HEK293T (cell line): ENCODE measurements around the gene FOXR1.
"Not testable (repeated sequence)": the region's sequence is repeated elsewhere in the genome, so short reads cannot be mapped to it uniquely, and the experiment has no call there.

Experiments used
- CTCF ChIA-PET: fragments of 350-600 bp; formaldehyde crosslinking; extraction: SDS; loops from one replicate; lab custom pipeline; 2021; ENCODE audit warnings: antibody characterized with exemption, inconsistent platforms; lab: Yijun Ruan, JAX
- POLR2A ChIA-PET: fragments of 350-600 bp; formaldehyde crosslinking; extraction: SDS; loops from one replicate; lab custom pipeline; 2020; ENCODE audit warnings: antibody characterized with exemption, inconsistent platforms; lab: Yijun Ruan, JAX
- DNase-seq: peaks from one replicate; pipeline ENCODE4 v3.0.0; 2012; ENCODE audit warnings: mixed read lengths; ENCODE audit errors: extremely low spot score
- ARNT ChIP-seq: fragments of 450-650 bp; IDR thresholded peaks from 2 replicates; pipeline ENCODE4 v1.6.1; 2017; ENCODE audit warnings: mild to moderate bottlenecking
- BHLHE40 ChIP-seq: fragments of 450-650 bp; IDR thresholded peaks from 2 replicates; pipeline ENCODE4 v1.6.1; 2016; ENCODE audit warnings: mild to moderate bottlenecking, moderate library complexity, borderline replicate concordance
- CTBP1 ChIP-seq: fragments of 450-650 bp; IDR thresholded peaks from 2 replicates; pipeline ENCODE4 v1.6.1; 2016; ENCODE audit warnings: borderline replicate concordance
- ELF4 ChIP-seq: fragments of 450-650 bp; IDR thresholded peaks from 2 replicates; pipeline ENCODE4 v1.6.1; 2017; ENCODE audit warnings: antibody characterized with exemption
- FOXA1 ChIP-seq: fragments of 450-650 bp; IDR thresholded peaks from 2 replicates; pipeline ENCODE4 v1.6.1; 2016; ENCODE audit warnings: mild to moderate bottlenecking
- FOXK2 ChIP-seq: fragments of 450-650 bp; IDR thresholded peaks from 2 replicates; pipeline ENCODE4 v1.6.1; 2016; ENCODE audit warnings: mild to moderate bottlenecking
- FOXM1 ChIP-seq: fragments of 450-650 bp; IDR thresholded peaks from 2 replicates; pipeline ENCODE4 v1.6.1; 2017; ENCODE audit warnings: mild to moderate bottlenecking, borderline replicate concordance
- HDGF ChIP-seq: fragments of 450-650 bp; IDR thresholded peaks from 2 replicates; pipeline ENCODE4 v1.6.1; 2017; ENCODE audit warnings: antibody characterized with exemption, borderline replicate concordance
- L3MBTL2 ChIP-seq: fragments of 450-650 bp; conservative IDR thresholded peaks from 2 replicates; pipeline ENCODE4 v1.6.1; 2016; ENCODE audit warnings: mild to moderate bottlenecking
- LEF1 ChIP-seq: fragments of 450-650 bp; IDR thresholded peaks from 2 replicates; pipeline ENCODE4 v1.6.1; 2017; ENCODE audit warnings: mild to moderate bottlenecking, borderline replicate concordance
- NFRKB ChIP-seq: fragments of 450-650 bp; IDR thresholded peaks from 2 replicates; pipeline ENCODE4 v1.6.1; 2016; ENCODE audit warnings: mild to moderate bottlenecking, moderate library complexity
- PKNOX1 ChIP-seq: fragments of 450-650 bp; IDR thresholded peaks from 2 replicates; pipeline ENCODE4 v1.6.1; 2016
- SP1 ChIP-seq: fragments of 450-650 bp; IDR thresholded peaks from 2 replicates; pipeline ENCODE4 v1.6.1; 2017
- SUZ12 ChIP-seq: fragments of 450-650 bp; IDR thresholded peaks from 2 replicates; pipeline ENCODE4 v1.6.1; 2016; ENCODE audit warnings: mild to moderate bottlenecking
- TARDBP ChIP-seq: fragments of 450-650 bp; IDR thresholded peaks from 2 replicates; pipeline ENCODE4 v1.6.1; 2016
- ZNF384 ChIP-seq: fragments of 450-650 bp; IDR thresholded peaks from 2 replicates; pipeline ENCODE4 v1.6.1; 2016

Gene FOXR1

GRCh38 chr11:118979434-118979833, 7.9 kb downstream of the FOXR1 start:
- CTCF ChIA-PET, result interaction anchor here (0.5 to 0.7 kb wide), 2 partner anchors 73 to 169 kb away, joined by 3 read pairs; no protein-coding TSS in a partner anchor
- DNase-seq, result peak; percentile 55
- TF ChIP-seq FOXM1 (no peak), SUZ12 (no peak), CTBP1 (no peak), FOXK2 (no peak), LEF1 (no peak), SP1 (no peak), PKNOX1 (no peak), BHLHE40 (no peak), ELF4 (no peak), NFRKB (no peak), L3MBTL2 (no peak), TARDBP (no peak), ARNT (no peak), FOXA1 (no peak), HDGF (no peak), ZNF384 (no peak)
- POLR2A ChIA-PET, result interaction anchor here (0.6 kb wide), 1 partner anchor 37 kb away, joined by 3 read pairs; no protein-coding TSS in a partner anchor

GRCh38 chr11:118980191-118980881, 8.8 kb downstream of the FOXR1 start:
- no peak for DNase-seq
- ChIA-PET CTCF (no interaction called here), POLR2A (no interaction called here)
- no peak for TF ChIP-seq LEF1
- TF ChIP-seq BHLHE40, result no peak
- TF ChIP-seq PKNOX1, result no peak
- TF ChIP-seq FOXM1, result no peak
- TF ChIP-seq ARNT, result no peak
- TF ChIP-seq CTBP1, result no peak
- no peak for TF ChIP-seq ELF4
- no peak for TF ChIP-seq NFRKB
- TF ChIP-seq L3MBTL2, result no peak
- no peak for TF ChIP-seq SUZ12
- no peak for TF ChIP-seq FOXK2
- TF ChIP-seq HDGF, result no peak
- no peak for TF ChIP-seq ZNF384
- no peak for TF ChIP-seq TARDBP
- TF ChIP-seq FOXA1, result no peak
- no peak for TF ChIP-seq SP1

DNA sequence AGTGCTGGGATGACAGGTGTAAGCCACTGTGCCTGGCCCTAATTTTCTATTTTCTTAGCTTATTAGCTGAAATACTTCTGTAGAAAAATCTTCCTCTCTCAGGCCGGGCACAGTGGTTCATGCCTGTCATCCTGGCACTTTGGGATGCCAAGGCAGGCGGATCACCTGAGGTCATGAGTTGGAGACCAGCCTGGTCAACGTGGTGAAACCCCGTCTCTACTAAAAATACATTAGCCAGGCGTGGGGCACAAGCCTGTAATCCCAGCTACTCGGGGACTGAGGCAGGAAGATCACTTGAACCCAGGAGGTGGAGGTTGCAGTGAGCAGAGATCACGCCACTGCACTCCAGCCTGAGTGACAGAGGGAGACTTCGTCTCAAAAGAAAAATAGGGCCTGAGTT, 12.8 kb downstream of the FOXR1 start:
- ChIA-PET POLR2A (interaction anchor here (1.7 kb wide), 1 partner anchor 13 kb away, joined by 6 read pairs; the partner anchor contains the start of gene CENATAC), CTCF (interaction anchor here (0.7 kb wide), 1 partner anchor 77 kb away, joined by 6 read pairs; no protein-coding TSS in a partner anchor)
- DNase-seq, result not testable (repeated sequence)

- TF ChIP-seq HDGF (no peak), PKNOX1 (no peak), ELF4 (no peak), SUZ12 (no peak), TARDBP (no peak), FOXK2 (no peak), BHLHE40 (no peak), L3MBTL2 (no peak), NFRKB (no peak), SP1 (no peak), ARNT (no peak)
- ChIA-PET CTCF (no interaction called here), POLR2A (interaction anchor here (1.7 kb wide), 1 partner anchor 13 kb away, joined by 6 read pairs; the partner anchor contains the start of gene CENATAC)
- DNase-seq, result no peak
Measured at GRCh38 chr11:118984825-118985224, 13.3 kb downstream of the FOXR1 start.

DNA sequence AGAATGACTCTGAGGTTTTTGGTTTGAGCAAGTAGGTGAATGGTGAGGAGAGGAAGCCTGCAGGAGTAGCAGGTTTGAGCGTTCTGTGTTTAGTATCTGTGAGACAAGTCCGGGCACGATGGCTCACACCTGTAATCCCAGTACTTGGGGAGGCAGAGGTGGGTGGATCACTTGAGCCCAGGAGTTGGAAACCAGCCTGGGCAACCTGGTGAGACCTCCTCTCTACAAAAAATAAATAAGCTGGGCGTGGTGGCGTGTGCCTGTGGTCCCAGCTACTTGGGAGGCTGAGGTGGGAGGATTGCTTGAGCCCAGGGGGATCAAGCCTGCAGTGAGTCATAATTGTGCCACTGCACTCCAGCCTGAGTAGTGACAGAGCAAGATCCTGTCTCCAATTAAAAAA, 16.7 kb downstream of the FOXR1 start:
- TF ChIP-seq NFRKB (no peak), ELF4 (no peak), L3MBTL2 (no peak), HDGF (no peak), TARDBP (no peak), ARNT (no peak), CTBP1 (no peak), BHLHE40 (no peak), FOXM1 (no peak), FOXK2 (no peak), PKNOX1 (no peak), LEF1 (no peak), SUZ12 (no peak)
- DNase-seq, result no peak
- POLR2A ChIA-PET, result interaction anchor here (1.7 kb wide), 1 partner anchor 9 kb away, joined by 4 read pairs; no protein-coding TSS in a partner anchor
- CTCF ChIA-PET, result no interaction called here

GRCh38 chr11:118991486-118992038, 20.0 kb downstream of the FOXR1 start:
- DNase-seq, CTCF ChIA-PET, POLR2A ChIA-PET: not testable (repeated sequence)
